NT2/D1 (cell line): Measurements from ENCODE around the gene CNOT1.

Experiments
- DNase-seq: peaks from one replicate; pipeline ENCODE4 v3.0.0-alpha.2; 2011; ENCODE audit warnings: low read depth, low spot score
- H3K27me3 ChIP-seq: 2 replicates; pipeline ENCODE4 v1.6.0; 2011; ENCODE audit warnings: mild to moderate bottlenecking; ENCODE audit not compliant: insufficient read length, insufficient read depth
- H3K36me3 ChIP-seq: 2 replicates; pipeline ENCODE4 v1.6.1; 2011; ENCODE audit warnings: mild to moderate bottlenecking, low read length, mixed read lengths; ENCODE audit not compliant: insufficient read depth, insufficient read length
- H3K4me1 ChIP-seq: 2 replicates; pipeline ENCODE4 v1.5.1; 2011; ENCODE audit not compliant: insufficient read depth, insufficient read length
- H3K4me3 ChIP-seq: 2 replicates; pipeline ENCODE4 v1.5.1; 2011; ENCODE audit warnings: low read depth; ENCODE audit not compliant: insufficient read length
- H3K9ac ChIP-seq: 2 replicates; pipeline ENCODE4 v1.6.0; 2011; ENCODE audit warnings: low read depth; ENCODE audit not compliant: insufficient read length
- H3K9me3 ChIP-seq: 2 replicates; pipeline ENCODE4 v1.5.1; 2011; ENCODE audit warnings: mild to moderate bottlenecking, low read length; ENCODE audit not compliant: insufficient read depth
- SUZ12 ChIP-seq: IDR thresholded peaks from 2 replicates; pipeline ENCODE4 v1.6.1; 2011; ENCODE audit not compliant: insufficient read length, insufficient read depth; ENCODE audit errors: extremely low read depth
- YY1 ChIP-seq: IDR thresholded peaks from 2 replicates; pipeline ENCODE4 v1.6.1; 2011; ENCODE audit not compliant: insufficient read length, insufficient read depth
- ZNF274 ChIP-seq: IDR thresholded peaks from 2 replicates; pipeline ENCODE4 v1.6.1; 2011; ENCODE audit warnings: mild to moderate bottlenecking, low read depth, low read length

The CNOT1 gene

GRCh38 chr16:58651965-58652348 is 22.3 kb upstream of the CNOT1 start:
- Histone ChIP-seq H3K9me3 (no peaks in the 10 kb centered on the region), H3K4me1 (peaks cover 5% of the 10 kb centered on the region), H3K36me3 (no peaks in the 10 kb centered on the region), H3K9ac (no peak overlapping the region), H3K27me3 (peaks cover 12% of the 10 kb centered on the region), H3K4me3 (no peak overlapping the region)
- no peak for DNase-seq
- TF ChIP-seq SUZ12: no peak
- TF ChIP-seq YY1: no peak
- no peak for TF ChIP-seq ZNF274

GRCh38 chr16:58649707-58650106 is 20.1 kb upstream of the CNOT1 start:
- no peak for DNase-seq
- Histone ChIP-seq H3K4me1 (peaks cover 5% of the 10 kb centered on the region), H3K9ac (no peak overlapping the region), H3K27me3 (peaks cover 7% of the 10 kb centered on the region), H3K9me3 (no peaks in the 10 kb centered on the region), H3K4me3 (no peak overlapping the region), H3K36me3 (no peaks in the 10 kb centered on the region)
- no peak for TF ChIP-seq SUZ12
- no peak for TF ChIP-seq YY1
- TF ChIP-seq ZNF274: no peak

GRCh38 chr16:58647107-58647506 is 17.5 kb upstream of the CNOT1 start:
- no peak for TF ChIP-seq YY1
- no peak overlapping the region for H3K9ac ChIP-seq
- H3K27me3 ChIP-seq: no peaks in the 10 kb centered on the region
- peaks cover 3% of the 10 kb centered on the region for H3K4me1 ChIP-seq
- H3K36me3 ChIP-seq: no peaks in the 10 kb centered on the region
- H3K9me3 ChIP-seq: no peaks in the 10 kb centered on the region
- no peak for DNase-seq
- no peak overlapping the region for H3K4me3 ChIP-seq

GRCh38 chr16:58644765-58645487 is 15.3 kb upstream of the CNOT1 start:
- no peaks in the 10 kb centered on the region for H3K9me3 ChIP-seq
- H3K4me3 ChIP-seq: no peak overlapping the region
- no peak for TF ChIP-seq ZNF274
- no peak for TF ChIP-seq SUZ12
- TF ChIP-seq YY1: no peak
- H3K4me1 ChIP-seq: peaks cover 3% of the 10 kb centered on the region
- H3K36me3 ChIP-seq: no peaks in the 10 kb centered on the region
- DNase-seq: no peak
- no peak overlapping the region for H3K9ac ChIP-seq
- no peaks in the 10 kb centered on the region for H3K27me3 ChIP-seq

- H3K4me3 ChIP-seq: no peak overlapping the region
- no peak overlapping the region for H3K9ac ChIP-seq
- no peak for TF ChIP-seq YY1
- TF ChIP-seq SUZ12: no peak
- no peak for TF ChIP-seq ZNF274
- no peaks in the 10 kb centered on the region for H3K36me3 ChIP-seq
- H3K27me3 ChIP-seq: no peaks in the 10 kb centered on the region
- no peaks in the 10 kb centered on the region for H3K9me3 ChIP-seq
- no peak for DNase-seq
- H3K4me1 ChIP-seq: peaks cover 3% of the 10 kb centered on the region
Measured at GRCh38 chr16:58644108-58644507, 14.5 kb upstream of the CNOT1 start.

GRCh38 chr16:58640949-58641348 is 11.3 kb upstream of the CNOT1 start:
- Histone ChIP-seq H3K4me3 (no peak overlapping the region), H3K9ac (no peak overlapping the region), H3K27me3 (no peaks in the 10 kb centered on the region), H3K4me1 (no peaks in the 10 kb centered on the region), H3K36me3 (no peaks in the 10 kb centered on the region), H3K9me3 (no peaks in the 10 kb centered on the region)
- TF ChIP-seq YY1: no peak
- TF ChIP-seq ZNF274: no peak
- TF ChIP-seq SUZ12: no peak
- DNase-seq: no peak

GRCh38 chr16:58639836-58640235 is 10.2 kb upstream of the CNOT1 start:
- Histone ChIP-seq H3K9me3 (no peaks in the 10 kb centered on the region), H3K4me1 (no peaks in the 10 kb centered on the region), H3K4me3 (no peak overlapping the region), H3K27me3 (no peaks in the 10 kb centered on the region), H3K36me3 (no peaks in the 10 kb centered on the region), H3K9ac (no peak overlapping the region)
- no peak for DNase-seq
- TF ChIP-seq SUZ12: no peak

GRCh38 chr16:58639230-58639629 is 9.6 kb upstream of the CNOT1 start:
- peaks cover 2% of the 10 kb centered on the region for H3K4me1 ChIP-seq
- TF ChIP-seq YY1 (no peak), ZNF274 (no peak), SUZ12 (no peak)
- H3K9ac ChIP-seq: no peak overlapping the region
- H3K27me3 ChIP-seq: no peaks in the 10 kb centered on the region
- H3K9me3 ChIP-seq: no peaks in the 10 kb centered on the region
- no peak overlapping the region for H3K4me3 ChIP-seq
- no peak for DNase-seq
- H3K36me3 ChIP-seq: no peaks in the 10 kb centered on the region
